NB4 (cell line): ENCODE results near the gene MCTP1.
A peak's percentile ranks its signal among the peaks of the same experiment; 100 is the strongest.

Source experiments
- DNase-seq: peaks from one replicate; pipeline ENCODE4 v3.0.0; 2010; ENCODE audit warnings: low read depth
- H3K4me3 ChIP-seq: one replicate; pipeline ENCODE4 v1.5.1; 2011; ENCODE audit warnings: mild to moderate bottlenecking, low read depth, low read length, moderate library complexity
- MYC ChIP-seq: IDR thresholded peaks from 2 replicates; pipeline ENCODE4 v1.6.1; 2011; ENCODE audit warnings: low read depth, low read length
- POLR2A ChIP-seq: IDR thresholded peaks from 2 replicates; pipeline ENCODE4 v1.6.1; 2011; ENCODE audit warnings: mild to moderate bottlenecking; ENCODE audit not compliant: insufficient read length; ENCODE audit errors: extremely low read depth
- TF ChIP-seq, protein P1 (sequence below): IDR thresholded peaks from 2 replicates; pipeline ENCODE4 v1.6.1; 2011; ENCODE audit warnings: low read depth, low read length
- TF ChIP-seq, protein P2 (sequence below): IDR thresholded peaks from one replicate; pipeline ENCODE4 v1.5.1; 2012; ENCODE audit warnings: low read depth, low read length

MCTP1 gene

DNA sequence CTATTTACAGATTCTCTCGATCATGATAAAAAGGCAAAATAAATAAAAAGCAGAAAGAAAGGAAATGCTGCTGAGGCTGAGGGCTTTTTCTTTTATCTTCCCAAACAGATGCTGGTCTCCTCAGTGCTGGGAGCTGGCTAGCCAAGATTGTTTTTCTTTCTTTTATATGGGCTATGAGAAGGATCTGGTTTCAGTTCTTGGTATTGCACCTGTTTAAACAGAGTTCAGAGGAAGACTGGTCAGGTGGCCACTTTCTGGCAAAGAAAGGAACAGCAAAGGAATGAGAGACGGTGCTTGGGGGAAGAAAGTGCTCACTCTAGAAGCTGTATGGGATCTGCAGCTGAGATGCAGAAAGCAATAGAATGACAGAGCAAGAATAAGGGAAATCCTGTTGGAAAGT is 577.5 kb downstream of the MCTP1 start:
- no peak overlapping the region for H3K4me3 ChIP-seq
- DNase-seq = no peak

DNA sequence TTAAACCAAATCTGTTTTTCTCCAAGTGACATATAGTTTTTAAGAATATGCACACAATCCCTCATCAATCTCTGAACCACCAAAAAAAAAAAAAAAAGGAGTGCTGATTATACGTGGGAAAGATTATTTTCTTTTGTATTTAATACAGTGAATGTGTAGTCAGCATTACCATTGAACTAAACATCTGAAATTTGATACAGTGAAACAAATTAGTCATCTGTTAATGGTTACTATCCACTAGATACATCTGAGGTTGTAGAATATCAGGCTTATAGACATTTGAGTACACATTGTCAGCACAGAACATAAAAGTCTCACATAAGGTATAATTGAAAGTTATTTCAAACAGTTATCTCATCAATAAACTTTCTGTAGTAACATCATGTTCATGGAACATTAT is 579.5 kb downstream of the MCTP1 start:
- TF ChIP-seq, protein P1, sequence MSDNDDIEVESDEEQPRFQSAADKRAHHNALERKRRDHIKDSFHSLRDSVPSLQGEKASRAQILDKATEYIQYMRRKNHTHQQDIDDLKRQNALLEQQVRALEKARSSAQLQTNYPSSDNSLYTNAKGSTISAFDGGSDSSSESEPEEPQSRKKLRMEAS = no peak
- no peak for DNase-seq
- H3K4me3 ChIP-seq = no peak overlapping the region

More for the DNA sequence above, 577.5 kb downstream of the MCTP1 start:
- TF ChIP-seq, protein P2, sequence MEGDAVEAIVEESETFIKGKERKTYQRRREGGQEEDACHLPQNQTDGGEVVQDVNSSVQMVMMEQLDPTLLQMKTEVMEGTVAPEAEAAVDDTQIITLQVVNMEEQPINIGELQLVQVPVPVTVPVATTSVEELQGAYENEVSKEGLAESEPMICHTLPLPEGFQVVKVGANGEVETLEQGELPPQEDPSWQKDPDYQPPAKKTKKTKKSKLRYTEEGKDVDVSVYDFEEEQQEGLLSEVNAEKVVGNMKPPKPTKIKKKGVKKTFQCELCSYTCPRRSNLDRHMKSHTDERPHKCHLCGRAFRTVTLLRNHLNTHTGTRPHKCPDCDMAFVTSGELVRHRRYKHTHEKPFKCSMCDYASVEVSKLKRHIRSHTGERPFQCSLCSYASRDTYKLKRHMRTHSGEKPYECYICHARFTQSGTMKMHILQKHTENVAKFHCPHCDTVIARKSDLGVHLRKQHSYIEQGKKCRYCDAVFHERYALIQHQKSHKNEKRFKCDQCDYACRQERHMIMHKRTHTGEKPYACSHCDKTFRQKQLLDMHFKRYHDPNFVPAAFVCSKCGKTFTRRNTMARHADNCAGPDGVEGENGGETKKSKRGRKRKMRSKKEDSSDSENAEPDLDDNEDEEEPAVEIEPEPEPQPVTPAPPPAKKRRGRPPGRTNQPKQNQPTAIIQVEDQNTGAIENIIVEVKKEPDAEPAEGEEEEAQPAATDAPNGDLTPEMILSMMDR = no peak
- TF ChIP-seq, protein P1 = no peak
- TF ChIP-seq MYC (no peak), POLR2A (no peak)

DNA sequence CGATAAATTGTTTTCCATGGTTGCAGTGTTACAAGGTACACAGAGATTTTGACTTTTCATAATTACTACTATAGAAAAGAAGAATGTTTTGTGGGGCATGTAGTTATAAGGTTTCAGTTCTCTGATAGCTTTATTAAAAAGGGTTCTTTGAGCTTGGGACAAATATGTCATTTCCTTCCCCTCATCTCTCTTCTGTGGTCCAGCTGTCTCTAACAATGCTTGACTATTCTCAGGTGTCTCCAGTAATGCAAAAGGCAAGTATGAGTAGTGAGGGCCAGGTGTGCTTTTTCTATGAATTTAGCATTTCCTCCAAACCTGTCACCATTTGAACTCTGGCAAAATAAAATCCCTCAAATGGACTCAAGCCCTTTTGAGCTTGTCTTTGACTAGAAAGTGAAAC is 582.2 kb downstream of the MCTP1 start:
- TF ChIP-seq MYC (no peak), POLR2A (no peak)
- TF ChIP-seq, protein P1 = no peak
- TF ChIP-seq, protein P2 = no peak
- no peak for DNase-seq
- no peak overlapping the region for H3K4me3 ChIP-seq

DNA sequence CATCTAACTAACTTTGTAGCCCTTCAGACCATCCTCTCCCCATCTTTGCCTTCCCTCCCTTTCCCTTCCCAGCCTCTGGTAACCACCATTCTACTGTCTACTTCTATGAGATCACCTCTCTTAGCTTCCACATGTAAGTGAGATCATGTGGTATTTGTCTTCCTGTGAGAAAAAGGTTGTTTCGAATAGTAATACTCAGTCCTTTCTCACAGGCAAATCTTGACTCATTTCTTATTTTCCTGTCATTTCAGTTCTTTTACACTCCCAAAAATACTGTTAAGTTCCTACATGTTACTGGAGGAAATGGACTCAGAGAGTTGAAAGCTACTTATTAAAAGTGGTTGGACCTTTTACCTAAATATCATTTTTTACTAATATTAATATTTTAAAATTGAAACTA is 584.3 kb downstream of the MCTP1 start:
- H3K4me3 ChIP-seq = no peak overlapping the region
- no peak for DNase-seq
- TF ChIP-seq, protein P1 = no peak
- no peak for TF ChIP-seq POLR2A

DNA sequence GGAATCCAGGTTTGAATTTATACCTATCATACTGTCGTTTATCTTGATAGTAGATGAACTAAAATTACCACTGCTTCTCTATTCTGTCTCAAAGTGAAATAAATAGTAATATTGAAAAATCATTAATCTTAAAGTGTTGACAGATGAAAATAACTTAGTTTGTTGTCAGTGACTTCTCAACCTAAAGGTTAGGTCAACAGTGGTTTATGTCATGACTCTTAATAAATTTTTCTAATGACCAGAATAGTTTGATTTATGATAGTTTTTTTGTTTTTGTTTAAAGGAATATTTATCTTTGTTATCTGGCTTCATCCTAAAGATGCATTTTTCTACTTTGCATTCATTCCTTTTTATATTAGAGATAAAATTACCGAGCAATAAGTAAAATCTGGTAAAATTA is 585.3 kb downstream of the MCTP1 start:
- no peak for DNase-seq
- TF ChIP-seq, protein P1 = no peak
- TF ChIP-seq MYC = no peak
- TF ChIP-seq, protein P2 = no peak
- no peak for TF ChIP-seq POLR2A
- no peak overlapping the region for H3K4me3 ChIP-seq

DNA sequence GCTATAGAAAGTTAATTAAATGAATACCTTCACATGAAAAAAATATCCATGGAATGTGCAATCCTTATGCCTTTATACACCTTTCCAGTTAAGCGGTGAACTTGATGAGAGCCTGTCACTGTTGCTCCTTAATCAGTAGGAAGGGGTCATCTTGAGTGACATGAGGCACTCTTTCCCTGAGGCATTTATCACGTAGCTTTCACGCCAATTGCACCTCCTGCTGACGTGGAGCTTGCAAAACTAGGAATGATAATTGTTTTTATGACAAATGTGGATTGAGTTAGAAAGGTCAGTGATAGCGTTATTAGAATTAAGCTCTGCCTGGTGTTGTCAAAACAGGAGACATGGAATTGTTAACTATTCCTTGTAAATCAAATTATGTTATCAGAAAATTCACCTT is 586.7 kb downstream of the MCTP1 start:
- peak; percentile 7 for DNase-seq
- TF ChIP-seq, protein P1 = no peak
- TF ChIP-seq, protein P2 = no peak
- TF ChIP-seq POLR2A (no peak), MYC (no peak)
- no peak overlapping the region for H3K4me3 ChIP-seq

DNA sequence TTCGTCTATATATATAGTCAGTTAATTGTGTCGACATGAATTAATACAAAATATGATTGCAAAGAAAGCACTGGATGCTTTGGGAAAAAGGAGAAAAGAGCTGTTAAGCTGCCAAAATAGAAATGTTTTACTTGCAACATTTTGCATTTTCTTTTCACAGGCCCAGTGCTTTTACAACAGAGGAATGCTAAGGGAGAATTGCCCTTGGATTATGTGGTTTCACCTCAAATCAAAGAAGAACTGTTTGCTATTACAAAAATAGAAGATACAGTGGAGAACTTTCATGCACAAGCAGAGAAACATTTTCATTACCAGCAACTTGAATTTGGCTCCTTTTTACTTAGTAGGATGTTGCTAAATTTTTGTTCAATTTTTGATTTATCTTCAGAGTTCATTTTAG is 590.2 kb downstream of the MCTP1 start:
- no peak overlapping the region for H3K4me3 ChIP-seq

More for the DNA sequence above, 590.2 kb downstream of the MCTP1 start:
- TF ChIP-seq POLR2A (no peak), MYC (no peak)
- TF ChIP-seq, protein P1 = no peak
- TF ChIP-seq, protein P2 = no peak
- no peak for DNase-seq
